ENCODE measurements around the gene COL23A1.
A peak's percentile ranks its signal among the peaks of the same experiment; 100 is the strongest.

Gene COL23A1

GRCh38 chr5:178215280-178216002, 374.8 kb downstream of the COL23A1 start:
- no peak for DNase-seq

GRCh38 chr5:178214160-178214803, 375.9 kb downstream of the COL23A1 start:
- DNase-seq, result no peak

- DNase-seq, result no peak
Observed at GRCh38 chr5:178213748-178214151, 376.4 kb downstream of the COL23A1 start.

GRCh38 chr5:178213003-178213461, 377.2 kb downstream of the COL23A1 start:
- no peak for DNase-seq

- DNase-seq, result no peak
Observed at GRCh38 chr5:178212241-178213002, 377.8 kb downstream of the COL23A1 start.

GRCh38 chr5:178211095-178212048, 378.8 kb downstream of the COL23A1 start:
- DNase-seq, result no peak

- no peak for DNase-seq
Observed at GRCh38 chr5:178210686-178211085, 379.5 kb downstream of the COL23A1 start.

GRCh38 chr5:178210073-178210535, 380.1 kb downstream of the COL23A1 start:
- no peak for DNase-seq

- DNase-seq, result no peak
Observed at GRCh38 chr5:178209334-178210072, 380.7 kb downstream of the COL23A1 start.

GRCh38 chr5:178208540-178209227, 381.5 kb downstream of the COL23A1 start:
- DNase-seq, result no peak

- DNase-seq, result peak in 1 of 2 donors; percentile 9
Observed at GRCh38 chr5:178207917-178208280, 382.3 kb downstream of the COL23A1 start.

- peak in 1 of 2 donors; percentile 2 for DNase-seq
Observed at GRCh38 chr5:178207183-178207916, 382.8 kb downstream of the COL23A1 start.

- DNase-seq, result peak; percentile 10 to 28
Observed at GRCh38 chr5:178206166-178207101, 383.8 kb downstream of the COL23A1 start.

GRCh38 chr5:178205749-178206047, 384.5 kb downstream of the COL23A1 start:
- no peak for DNase-seq

- peak; percentile 66 to 73 for DNase-seq
Observed at GRCh38 chr5:178204935-178205748, 385.1 kb downstream of the COL23A1 start.

- DNase-seq, result peak; percentile 96 to 97
Observed at GRCh38 chr5:178204182-178204934, 385.8 kb downstream of the COL23A1 start, which contains the start of gene HNRNPAB. Gene HNRNPAB, plus strand, starts transcription at chr5:178204533. Its CDS starts 305 bp downstream, at chr5:178204838.

GRCh38 chr5:178203670-178204181, 386.5 kb downstream of the COL23A1 start:
- DNase-seq, result no peak

All from CD4-positive, alpha-beta T cell treated with Interleukin-4 for 1 hour (primary cell).